Measurements from ENCODE around the gene LRRC15.
A peak's percentile ranks its signal among the peaks of the same experiment; 100 is the strongest.

LRRC15 gene

DNA sequence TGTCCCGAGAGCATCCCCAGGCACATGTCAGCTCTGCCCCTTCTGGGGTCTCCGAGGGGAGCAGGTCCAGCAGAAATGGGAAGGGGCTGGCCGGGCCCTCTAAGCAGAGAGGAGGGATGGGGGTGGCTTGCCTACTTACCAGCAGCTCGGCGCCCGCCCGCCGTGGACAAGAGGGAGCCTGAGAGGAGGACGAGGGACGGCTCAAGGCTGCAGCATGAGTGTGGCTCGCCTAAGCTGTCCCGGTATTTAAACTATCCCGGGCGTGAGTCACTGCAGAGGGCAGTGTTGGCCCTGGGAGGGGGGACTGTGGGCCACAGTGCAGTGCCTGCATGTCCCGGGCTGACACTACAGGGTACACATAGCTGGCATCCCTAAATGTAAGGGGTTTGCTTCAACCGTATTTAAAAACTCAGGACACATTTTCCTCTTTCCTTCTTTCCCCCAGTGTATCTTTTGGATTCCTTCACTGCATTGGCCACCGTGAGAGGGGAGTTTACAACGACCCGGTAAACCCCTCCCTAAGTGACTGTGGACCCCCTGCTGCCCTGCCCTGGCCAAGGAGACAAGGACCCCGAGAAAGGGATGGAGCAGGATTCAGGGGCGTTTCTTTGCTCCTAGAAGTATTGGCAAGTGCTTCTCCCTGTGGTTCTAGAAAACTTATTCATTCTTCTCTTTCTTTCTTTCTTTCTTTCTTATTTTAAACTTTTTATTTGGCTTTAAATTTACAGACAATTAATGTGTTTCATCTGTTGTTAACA, at the start of gene LRRC15:
Gene LRRC15, minus strand, starts transcription at position 222 of the 758 bp plus-strand sequence. CDS start 8,700 bp downstream, outside the sequence.
- DNase-seq (ENCODE audit: low spot score): no peak

DNA sequence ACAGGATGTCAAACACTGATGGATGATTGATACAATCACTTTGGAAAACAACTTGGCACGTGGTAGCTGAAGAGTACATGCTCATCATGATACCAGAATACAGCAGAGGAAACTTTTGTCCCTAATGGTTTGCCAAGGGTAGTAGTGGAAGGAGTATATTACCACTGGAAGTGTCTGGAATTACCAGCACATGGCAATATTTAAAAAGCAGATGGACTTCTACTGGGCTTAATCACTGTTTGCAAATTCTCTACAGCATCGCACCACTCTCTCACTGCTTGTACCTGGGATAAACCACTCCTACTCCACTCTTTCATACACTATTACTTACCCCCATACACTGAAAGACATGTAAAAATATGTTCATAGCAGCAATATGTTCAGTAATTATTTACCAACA, 49.1 kb upstream of the LRRC15 start:
- DNase-seq (ENCODE audit: low spot score): no peak

- no peak for DNase-seq (ENCODE audit: low spot score)
Measured at GRCh38 chr3:194407423-194407822, 37.9 kb upstream of the LRRC15 start.

DNA sequence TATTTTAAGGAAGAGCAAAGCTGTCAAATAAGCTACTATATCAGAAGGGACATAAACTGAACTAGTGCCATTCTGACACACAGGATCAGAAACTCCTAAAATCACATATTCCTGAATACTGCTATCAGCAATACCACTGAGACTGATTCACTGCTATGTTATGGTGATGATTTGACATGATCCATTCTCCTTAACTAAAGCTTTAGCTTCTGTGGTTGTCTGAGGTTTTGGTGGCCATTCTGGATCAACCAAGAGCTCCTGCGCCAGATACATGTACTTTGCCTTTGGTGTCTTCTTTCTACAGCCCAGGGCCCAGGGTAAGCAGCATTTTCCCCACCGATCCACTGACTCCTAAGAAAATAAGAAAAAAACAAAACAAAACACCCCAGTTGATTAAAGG, 36.2 kb upstream of the LRRC15 start:
- no peak for DNase-seq (ENCODE audit: low spot score)

GRCh38 chr3:194404365-194405140, 35.0 kb upstream of the LRRC15 start:
- DNase-seq (ENCODE audit: low spot score): peak; percentile 71

GRCh38 chr3:194401868-194402329, 32.4 kb upstream of the LRRC15 start:
- DNase-seq (ENCODE audit: low spot score): no peak

- no peak for DNase-seq (ENCODE audit: low spot score)
Measured at GRCh38 chr3:194401346-194401745, 31.8 kb upstream of the LRRC15 start.

GRCh38 chr3:194399874-194400411, 30.4 kb upstream of the LRRC15 start:
- no peak for DNase-seq (ENCODE audit: low spot score)

DNA sequence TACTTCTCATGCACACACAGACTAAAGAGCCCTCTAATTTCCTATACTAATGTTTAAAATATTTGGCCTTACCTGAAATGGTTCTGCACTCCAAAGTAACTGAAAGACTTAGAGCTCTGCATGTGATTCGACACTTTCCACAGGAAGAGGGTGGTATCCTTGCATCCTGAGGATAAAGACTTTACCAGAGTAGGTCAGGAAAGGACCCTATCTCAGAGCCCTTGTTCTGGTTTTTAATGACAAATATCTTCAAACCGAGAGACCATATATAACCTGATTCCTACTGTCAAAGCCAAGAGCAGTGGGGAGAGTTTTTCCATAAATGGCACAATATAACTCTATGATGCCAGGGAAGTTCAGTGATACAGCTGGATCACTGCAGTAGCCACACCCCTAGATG, 29.6 kb upstream of the LRRC15 start, which contains the start of gene GP5:
Gene GP5, minus strand, starts transcription at position 101 of the 400 bp plus-strand sequence. CDS start 984 bp downstream, outside the sequence.
- DNase-seq (ENCODE audit: low spot score): no peak

DNA sequence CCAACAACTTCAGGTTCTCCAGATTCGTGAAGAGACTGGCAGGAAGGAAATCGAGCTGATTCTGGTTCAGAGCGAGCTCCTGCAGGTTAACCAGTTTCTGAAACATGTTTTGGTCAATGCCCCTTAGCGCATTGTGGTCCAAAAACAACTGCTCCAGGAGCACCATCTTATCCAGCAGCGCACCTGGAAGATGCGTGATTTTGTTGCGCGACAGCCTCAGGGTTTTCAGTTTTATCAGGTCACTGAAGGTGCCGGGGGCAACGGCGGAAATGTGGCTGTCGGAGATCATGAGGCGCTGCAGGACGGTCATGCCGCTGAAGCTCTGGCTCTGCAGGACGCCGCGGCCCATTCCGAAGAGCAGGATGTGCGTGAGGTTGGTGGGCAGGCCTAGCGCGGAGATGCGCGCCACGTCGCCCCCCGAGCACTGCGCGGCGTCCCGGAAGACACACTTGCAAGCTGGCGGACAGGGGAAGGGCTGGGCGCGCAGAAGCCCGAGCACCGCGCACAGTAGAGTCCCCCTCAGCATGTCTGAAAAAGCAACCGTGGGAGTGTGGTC, 28.3 kb upstream of the LRRC15 start:
- DNase-seq (ENCODE audit: low spot score): peak; percentile 21

DNA sequence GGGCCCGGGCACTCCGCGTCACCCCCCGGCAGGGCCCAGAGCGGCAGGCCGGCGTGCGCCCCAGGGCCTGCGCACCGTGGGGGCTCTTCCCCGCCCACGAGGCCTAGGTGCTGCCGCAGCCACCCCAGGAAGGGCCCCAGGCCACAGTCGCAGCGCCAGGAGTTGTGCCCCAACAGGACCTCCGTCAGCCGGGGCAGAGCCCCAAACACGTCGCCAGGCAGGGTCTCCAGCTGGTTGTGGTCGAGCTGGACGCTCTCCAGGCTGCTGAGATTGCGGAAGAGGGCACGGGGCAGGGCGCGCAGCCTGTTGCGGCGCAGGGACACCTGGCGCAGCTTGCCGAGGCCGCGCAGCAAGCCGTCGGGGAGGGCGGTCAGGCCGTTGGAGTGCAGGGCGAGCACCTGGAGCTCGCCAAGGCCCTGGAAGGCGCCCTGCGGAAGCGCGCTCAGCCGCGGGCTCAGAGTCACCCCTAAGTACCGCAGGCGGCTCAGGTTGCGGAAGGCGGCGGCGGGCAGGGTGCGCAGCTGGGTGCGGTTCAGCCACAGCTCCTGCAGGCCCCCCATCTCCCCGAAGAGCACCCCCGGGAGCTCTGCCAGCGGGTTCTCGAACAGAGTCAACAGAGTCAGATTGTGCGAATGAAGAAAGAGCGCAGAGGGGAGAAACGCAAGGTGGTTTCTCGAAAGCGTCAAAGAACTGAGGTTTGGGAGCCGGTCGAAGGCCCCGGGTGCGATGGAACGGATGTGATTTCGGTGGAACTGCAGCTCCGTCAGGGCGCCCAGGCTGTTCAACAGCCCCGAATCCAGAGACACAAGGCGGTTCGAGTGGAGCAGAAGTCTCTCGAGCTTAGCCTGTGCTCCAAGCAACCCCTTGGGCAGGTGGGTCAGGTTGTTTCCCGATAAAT, 27.6 kb upstream of the LRRC15 start:
- peak; percentile 17 for DNase-seq (ENCODE audit: low spot score)

GRCh38 chr3:194396539-194396858, 27.0 kb upstream of the LRRC15 start:
- no peak for DNase-seq (ENCODE audit: low spot score)

DNA sequence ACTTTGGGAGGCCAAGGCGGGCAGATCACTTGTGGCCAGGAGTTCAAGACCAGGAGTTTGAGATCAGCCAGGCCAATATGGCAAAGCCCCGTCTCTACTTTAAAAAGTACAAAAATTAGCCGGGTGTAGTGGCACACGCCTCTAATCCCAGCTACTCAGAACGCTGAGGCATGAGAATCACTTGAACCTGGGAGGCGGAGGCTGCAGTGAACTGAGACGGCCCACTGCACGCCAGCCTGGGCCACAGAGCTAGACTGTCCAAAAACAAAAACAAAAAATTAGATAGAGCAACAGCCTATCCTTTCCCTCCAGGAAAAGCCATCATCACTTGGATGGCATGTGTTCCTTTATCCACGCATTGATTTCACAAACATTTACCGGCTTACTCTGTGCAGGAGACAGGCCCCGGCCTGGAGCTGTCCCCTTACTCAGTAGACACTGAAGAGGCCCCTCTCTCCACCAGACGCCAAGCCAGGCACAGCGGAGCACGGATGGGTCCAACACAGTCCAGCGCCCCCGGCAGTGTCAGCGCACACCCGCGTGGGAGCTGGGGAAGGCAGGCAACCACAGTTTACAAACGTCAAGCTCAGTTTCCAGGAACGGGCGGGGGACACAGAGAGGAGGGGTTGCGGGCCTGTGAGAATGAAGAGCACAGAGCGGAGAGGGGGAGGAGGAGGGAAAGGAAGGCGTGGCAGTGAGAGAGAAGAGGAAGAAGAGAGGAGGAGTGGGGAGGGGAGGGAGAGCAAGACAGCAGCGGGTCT, 26.4 kb upstream of the LRRC15 start:
- peak; percentile 63 for DNase-seq (ENCODE audit: low spot score)

GRCh38 chr3:194395212-194395611, 25.7 kb upstream of the LRRC15 start:
- no peak for DNase-seq (ENCODE audit: low spot score)

DNA sequence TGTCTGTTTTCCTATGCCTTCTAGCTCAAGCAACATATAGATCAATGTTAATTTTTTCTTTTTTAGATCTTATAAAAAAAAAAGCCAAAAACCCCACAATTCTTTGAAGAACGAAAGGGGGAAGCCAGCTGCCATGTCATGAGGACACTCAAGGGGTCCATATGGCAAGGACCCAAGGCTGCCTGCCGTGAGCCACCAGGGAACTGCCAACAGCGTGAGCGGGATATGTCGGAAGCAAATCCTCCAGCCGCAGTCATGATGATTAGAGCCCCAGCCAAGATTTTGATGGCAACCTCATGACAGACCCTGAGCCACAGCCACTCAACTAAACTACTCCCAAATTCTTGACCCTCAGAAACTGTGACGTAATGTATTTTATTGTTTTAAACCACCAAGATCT, 23.0 kb upstream of the LRRC15 start:
- no peak for DNase-seq (ENCODE audit: low spot score)

DNA sequence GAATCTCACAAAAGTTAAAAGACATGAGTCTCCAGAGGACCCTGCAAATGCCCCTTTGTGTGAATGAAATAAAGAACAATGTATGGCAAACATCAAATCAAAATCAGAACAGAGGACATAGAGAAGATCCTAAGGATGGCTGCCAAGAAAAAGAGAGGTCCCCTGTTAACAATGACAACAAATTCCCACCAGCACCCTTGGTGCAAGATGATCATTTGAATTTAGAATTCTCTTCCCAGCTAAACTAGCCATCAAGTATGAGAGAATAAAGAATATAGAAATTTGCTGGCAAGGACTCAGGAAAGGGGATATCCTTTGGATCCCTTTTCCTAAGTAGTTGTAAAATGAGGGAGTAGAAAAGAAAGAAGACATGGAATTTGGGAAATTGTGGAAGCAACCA, 21.3 kb upstream of the LRRC15 start:
- no peak for DNase-seq (ENCODE audit: low spot score)

DNA sequence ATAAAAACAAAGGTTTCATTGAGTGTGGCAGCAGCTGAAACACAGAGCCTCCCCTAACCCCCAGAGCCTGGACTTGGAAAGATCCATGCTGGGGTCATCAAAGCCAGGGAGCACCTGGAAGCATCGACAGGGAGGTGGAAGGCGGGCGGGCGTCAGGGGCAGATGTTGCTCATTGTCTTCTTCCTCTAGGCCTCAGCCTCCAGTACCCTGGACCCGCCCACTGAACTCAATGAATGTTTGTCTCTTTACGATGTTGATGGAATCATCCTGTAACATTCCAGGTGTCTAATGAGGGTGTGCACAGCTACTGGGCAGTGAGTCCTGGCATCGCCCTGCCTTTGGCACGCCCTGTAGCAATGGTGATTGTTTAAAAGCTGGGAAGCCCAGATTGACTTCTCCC, 19.7 kb upstream of the LRRC15 start:
- no peak for DNase-seq (ENCODE audit: low spot score)

DNA sequence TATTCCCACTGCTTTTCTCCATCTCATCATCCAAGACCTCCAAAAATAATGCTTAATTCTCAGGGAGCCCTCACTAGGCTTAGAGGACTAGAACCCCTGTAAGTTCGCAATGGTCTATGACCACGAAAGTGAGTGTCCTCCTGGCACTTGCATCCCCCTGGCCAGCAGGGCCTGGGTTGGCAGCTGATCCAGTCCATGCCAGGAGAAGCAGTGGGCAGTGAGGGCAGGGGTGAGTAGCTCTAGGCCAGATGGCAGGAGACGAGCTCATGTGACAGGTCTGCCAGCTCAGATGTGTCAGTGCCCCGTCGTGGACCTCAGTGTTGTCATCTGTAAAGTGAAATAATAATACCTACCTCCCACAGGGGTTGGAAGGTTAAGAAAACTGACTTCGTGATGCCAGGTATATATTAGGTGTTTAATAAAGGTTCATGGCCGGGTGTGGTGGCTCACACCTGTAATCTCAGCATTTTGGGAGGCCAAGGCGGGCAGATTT, 18.4 kb upstream of the LRRC15 start:
- no peak for DNase-seq (ENCODE audit: low spot score)

GRCh38 chr3:194387276-194387675, 17.7 kb upstream of the LRRC15 start:
- no peak for DNase-seq (ENCODE audit: low spot score)

DNA sequence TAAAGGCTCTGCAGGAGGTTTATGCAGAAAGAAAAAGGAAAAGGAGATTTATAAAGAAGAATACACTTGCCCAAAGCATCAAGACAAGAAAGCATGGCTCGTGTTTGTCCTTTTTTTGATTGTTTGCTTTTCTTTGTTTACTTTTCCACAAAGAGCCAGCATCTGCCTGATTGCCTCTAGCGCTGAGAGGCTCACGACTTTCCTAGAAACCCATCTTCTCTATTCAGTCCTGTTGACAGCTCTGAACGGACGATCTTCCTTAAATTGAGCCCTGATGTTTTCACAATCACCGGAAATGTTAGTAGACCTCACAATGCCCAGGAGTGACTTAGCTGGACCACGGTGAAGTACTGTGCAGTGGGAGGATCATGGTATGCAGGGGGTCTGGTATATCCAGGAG, 17.1 kb upstream of the LRRC15 start:
- DNase-seq (ENCODE audit: low spot score): no peak

DNA sequence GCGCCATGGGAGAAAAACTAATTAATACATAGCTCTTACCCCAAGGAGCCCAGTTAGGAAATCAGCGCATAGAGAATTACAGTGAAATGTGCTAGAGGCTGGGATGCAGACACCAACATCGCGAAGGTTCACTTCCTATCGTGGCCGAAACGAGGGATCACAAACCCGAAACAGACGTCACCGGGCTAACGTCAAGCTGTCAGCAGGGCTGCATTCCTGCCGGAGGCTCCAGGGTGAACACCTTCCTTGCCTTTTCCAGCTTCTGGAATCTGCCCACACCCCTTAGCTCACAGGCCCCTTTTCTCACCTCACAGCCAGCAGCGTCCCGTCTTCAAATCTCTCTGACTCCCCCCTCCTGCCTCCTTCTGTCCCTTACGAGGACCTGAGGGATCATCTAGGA, 16.5 kb upstream of the LRRC15 start:
- no peak for DNase-seq (ENCODE audit: low spot score)
